Measurements from ENCODE around the gene POLR2J2. TPM values are rescaled to one million over a fixed set of nuclear protein-coding genes. Genes with fewer than 3 reads are reported as not detected.
"Not testable (repeated sequence)": the region's sequence is repeated elsewhere in the genome, so short reads cannot be mapped to it uniquely, and the experiment has no call there.

POLR2J2 gene
- total RNA-seq, 1 donor from 2014 or later: not detected

DNA sequence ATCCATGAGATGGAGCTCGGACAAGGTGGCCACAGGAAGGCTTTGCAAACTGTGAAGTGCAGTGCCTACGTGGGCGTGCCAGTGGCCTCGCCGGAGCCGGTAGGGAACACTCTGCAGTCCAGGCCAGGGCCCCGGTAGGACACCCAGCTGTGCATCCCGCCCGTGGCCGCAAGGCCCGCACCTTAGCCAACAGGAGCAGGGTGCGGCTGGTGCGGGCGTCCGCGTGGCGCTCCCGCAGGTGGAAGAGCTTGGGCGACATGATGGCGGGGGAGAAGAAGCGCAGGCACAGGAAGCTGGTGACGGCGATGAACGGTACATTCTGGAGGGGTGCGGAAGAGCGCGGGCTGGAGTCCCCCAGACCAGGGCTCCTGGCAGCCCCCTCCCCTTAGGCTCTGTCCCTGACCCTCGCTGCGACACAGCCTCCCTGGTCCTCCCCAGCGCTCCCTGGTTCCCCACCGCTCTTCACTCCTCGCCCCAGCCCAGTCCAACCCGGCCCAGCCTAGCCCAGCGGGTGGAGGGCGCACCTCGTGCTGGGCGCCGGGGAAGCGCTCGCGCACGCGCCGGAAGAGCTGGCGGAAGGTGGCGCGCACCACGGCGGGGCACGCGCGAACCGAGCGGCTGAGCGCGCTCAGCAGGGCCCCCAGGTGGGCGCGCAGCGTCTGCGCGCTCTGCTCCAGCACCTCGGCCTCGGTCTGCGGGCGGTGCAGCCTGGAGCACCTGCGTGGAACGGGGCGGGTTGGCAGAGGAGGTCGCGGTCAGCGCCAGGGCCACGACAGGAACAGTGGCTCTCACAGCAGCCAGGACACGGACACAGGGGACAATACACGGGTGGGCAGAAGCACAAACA lies 18.2 kb upstream of the POLR2J2 start:
- H3K27me3 ChIP-seq; H3K4me1 ChIP-seq; H3K9me3 ChIP-seq; intact Hi-C loops (cut with DNase I); H3K36me3 ChIP-seq; DNase-seq (ENCODE audit: low spot score in 2 of 2); H3K27ac ChIP-seq: not testable (repeated sequence)
- H3K4me3 ChIP-seq: peak overlapping the region in 1 of 2 donors; percentile 49

DNA sequence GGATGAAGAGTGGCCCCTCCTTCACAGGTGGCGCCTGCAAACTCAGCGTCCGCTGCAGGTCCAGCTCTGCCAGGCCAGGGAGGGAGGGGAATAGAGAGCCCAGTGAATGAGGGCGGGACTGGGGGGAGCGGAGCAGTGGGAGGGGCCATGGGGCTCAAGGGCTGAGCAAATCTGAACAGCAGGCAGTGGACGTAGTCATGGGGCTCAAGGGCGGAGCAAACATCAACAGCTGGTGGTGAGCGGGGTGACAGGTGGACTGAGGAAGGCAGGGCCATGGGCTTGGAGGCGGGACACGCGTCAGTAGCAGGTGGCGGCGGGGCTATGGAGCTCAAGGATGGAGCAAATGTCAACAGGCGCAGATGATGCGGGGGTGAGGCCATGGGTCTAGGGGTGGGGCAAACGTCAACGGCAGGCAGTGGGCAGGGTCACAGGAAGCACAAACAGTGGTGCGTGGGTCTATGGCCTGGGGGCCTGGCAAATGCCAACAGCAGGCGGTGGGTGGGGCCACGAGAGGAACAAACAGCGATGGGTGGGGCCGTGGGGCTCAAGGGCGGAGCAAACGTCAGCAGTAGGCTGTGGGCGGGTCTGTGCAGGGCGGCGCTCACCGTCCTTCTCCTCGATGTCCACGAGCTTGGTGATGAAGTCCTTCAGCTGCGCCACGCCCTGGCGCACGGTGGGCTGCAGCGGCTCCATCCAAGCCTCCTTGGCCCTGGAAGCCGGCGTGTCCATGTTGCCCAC lies 17.0 kb upstream of the POLR2J2 start:
- DNase-seq (ENCODE audit: low spot score in 2 of 2); H3K27me3 ChIP-seq; H3K4me3 ChIP-seq; H3K9me3 ChIP-seq; H3K36me3 ChIP-seq; intact Hi-C loops (cut with DNase I); H3K27ac ChIP-seq; H3K4me1 ChIP-seq: not testable (repeated sequence)

- H3K4me1 ChIP-seq; H3K27ac ChIP-seq; intact Hi-C loops (cut with DNase I); DNase-seq (ENCODE audit: low spot score in 2 of 2); H3K36me3 ChIP-seq; H3K9me3 ChIP-seq; H3K27me3 ChIP-seq; H3K4me3 ChIP-seq: not testable (repeated sequence)
These were observed 11.1 kb upstream of the POLR2J2 start for GRCh38 chr7:102682560-102682959.

- H3K27me3 ChIP-seq; H3K9me3 ChIP-seq; intact Hi-C loops (cut with DNase I); H3K4me3 ChIP-seq; H3K4me1 ChIP-seq; DNase-seq (ENCODE audit: low spot score in 2 of 2); H3K27ac ChIP-seq; H3K36me3 ChIP-seq: not testable (repeated sequence)
These were observed 9.3 kb upstream of the POLR2J2 start for GRCh38 chr7:102680780-102681179.

DNA sequence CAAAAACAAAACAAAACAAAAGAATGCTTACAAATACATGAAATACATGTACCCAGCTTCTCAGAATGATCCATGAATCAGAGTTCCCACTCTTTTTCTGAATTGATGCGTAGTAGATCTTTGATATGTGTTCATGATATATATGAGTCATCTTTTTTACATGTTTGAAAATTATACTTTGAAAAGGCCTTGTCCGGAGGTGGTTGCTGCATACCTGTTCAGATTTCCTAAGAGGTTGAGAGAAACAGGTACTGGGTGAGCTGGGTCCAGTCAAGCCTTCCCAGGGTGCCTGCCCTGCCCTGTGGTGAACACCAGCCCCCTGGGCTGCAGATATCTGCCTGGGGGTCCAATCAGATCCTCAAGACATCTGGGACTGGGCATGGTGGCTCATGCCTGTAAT lies 4.1 kb upstream of the POLR2J2 start:
- H3K27ac ChIP-seq; H3K36me3 ChIP-seq; H3K9me3 ChIP-seq; H3K4me3 ChIP-seq; DNase-seq (ENCODE audit: low spot score in 2 of 2); H3K27me3 ChIP-seq; H3K4me1 ChIP-seq; intact Hi-C loops (cut with DNase I): not testable (repeated sequence)

GRCh38 chr7:102673447-102674067 lies 2.1 kb upstream of the POLR2J2 start:
- H3K9me3 ChIP-seq; H3K27me3 ChIP-seq; H3K4me3 ChIP-seq; H3K4me1 ChIP-seq; H3K27ac ChIP-seq; H3K36me3 ChIP-seq; DNase-seq (ENCODE audit: low spot score in 2 of 2); intact Hi-C loops (cut with DNase I): not testable (repeated sequence)

- H3K9me3 ChIP-seq; H3K36me3 ChIP-seq; DNase-seq (ENCODE audit: low spot score in 2 of 2); intact Hi-C loops (cut with DNase I); H3K4me3 ChIP-seq; H3K27me3 ChIP-seq; H3K4me1 ChIP-seq: not testable (repeated sequence)
- H3K27ac ChIP-seq: peak overlapping the region in 1 of 2 donors; percentile 48
These were observed 469 bp upstream of the POLR2J2 start for GRCh38 chr7:102671956-102672307.

DNA sequence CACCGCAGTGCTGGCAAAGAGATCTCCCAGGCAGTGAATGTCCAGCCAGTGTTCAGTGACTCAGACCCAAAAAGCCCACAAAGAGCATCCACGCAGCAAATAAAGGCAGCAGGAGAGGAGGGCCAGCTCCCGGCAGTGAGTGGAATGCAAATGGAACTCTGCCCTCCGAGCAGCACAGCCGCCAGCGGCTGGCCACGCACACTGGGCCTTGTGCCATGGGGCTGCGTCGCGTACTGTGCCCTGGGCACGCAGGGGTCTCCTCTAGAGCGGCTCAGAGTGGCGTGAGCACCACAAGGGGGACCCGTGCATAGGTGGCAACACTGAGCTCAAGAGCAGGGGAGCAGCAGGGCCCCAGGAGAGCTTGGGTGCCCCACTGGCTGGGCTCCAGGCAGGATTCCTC lies 3.9 kb downstream of the POLR2J2 start:
- H3K9me3 ChIP-seq; H3K27me3 ChIP-seq; H3K4me3 ChIP-seq; intact Hi-C loops (cut with DNase I); H3K27ac ChIP-seq; DNase-seq (ENCODE audit: low spot score in 2 of 2); H3K4me1 ChIP-seq; H3K36me3 ChIP-seq: not testable (repeated sequence)

DNA sequence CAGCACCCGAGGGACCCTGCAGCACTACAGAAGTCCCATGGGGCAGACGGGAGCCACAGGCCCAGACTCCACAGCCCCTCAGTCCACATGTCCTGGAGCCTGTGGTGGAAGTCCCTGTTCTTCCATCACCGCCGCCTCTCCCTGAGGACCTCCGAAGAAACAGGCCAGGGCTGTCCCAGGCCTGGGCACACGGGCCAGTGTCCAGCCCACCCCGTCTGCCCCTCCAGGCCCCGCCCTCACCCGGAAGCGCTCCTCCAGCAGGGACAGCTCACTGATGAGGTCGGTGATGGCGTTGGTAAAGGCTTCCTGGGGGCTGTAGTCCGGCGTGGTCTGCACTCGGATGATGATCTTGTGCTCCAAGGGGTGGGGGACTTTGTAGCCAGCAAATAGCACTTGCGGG lies 4.6 kb downstream of the POLR2J2 start:
- H3K36me3 ChIP-seq; intact Hi-C loops (cut with DNase I); H3K27me3 ChIP-seq; H3K4me3 ChIP-seq; DNase-seq (ENCODE audit: low spot score in 2 of 2); H3K27ac ChIP-seq; H3K9me3 ChIP-seq; H3K4me1 ChIP-seq: not testable (repeated sequence)

DNA sequence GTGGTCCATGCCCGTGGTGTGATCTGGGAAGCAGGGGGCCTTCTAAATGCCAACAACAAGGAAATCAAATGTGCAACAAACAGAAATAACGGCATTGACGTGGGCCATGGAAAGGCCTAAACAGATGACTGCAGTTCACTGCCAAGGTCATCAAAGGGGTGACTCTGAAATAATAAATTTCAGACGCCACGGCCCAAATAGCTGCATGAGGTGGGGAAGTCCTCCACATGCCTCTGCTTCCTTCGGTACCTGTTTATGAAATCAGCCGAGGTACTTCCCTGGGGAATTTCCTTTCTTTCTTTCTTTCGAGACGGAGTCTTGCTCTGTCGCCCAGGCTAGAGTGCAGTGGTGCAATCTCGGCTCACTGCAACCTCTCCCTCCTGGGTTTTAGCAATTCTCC lies 6.7 kb downstream of the POLR2J2 start:
- H3K4me3 ChIP-seq; intact Hi-C loops (cut with DNase I); H3K9me3 ChIP-seq; H3K4me1 ChIP-seq; H3K27me3 ChIP-seq; DNase-seq (ENCODE audit: low spot score in 2 of 2); H3K27ac ChIP-seq; H3K36me3 ChIP-seq: not testable (repeated sequence)

DNA sequence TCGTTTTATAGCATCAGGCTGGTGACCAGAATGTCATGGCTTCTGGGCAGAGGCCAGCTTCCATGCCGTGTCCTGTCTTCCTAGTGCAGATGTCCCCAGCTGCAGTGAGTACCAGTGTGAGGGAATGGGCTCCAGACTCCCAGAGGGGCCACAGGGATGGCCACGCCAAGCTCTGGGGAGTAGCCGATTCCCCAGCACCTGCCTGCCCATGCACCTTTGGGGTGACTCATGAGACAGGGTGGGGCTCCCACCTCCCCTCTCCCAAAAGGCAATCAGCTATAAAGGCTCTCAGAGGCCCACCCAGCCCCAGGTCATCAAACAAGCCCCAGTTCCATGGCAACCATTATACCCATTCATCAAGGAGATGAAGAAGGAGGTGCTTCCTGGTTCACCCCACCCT lies 21.5 kb downstream of the POLR2J2 start, which contains the start of gene SPDYE2B:
SPDYE2B (plus strand) TSS at position 396 of the 400 bp plus-strand sequence. CDS start 2,030 bp downstream, outside the sequence.
- intact Hi-C loops (cut with DNase I); H3K27me3 ChIP-seq; H3K4me3 ChIP-seq; H3K36me3 ChIP-seq; H3K4me1 ChIP-seq; H3K27ac ChIP-seq; DNase-seq (ENCODE audit: low spot score in 2 of 2); H3K9me3 ChIP-seq: not testable (repeated sequence)

DNA sequence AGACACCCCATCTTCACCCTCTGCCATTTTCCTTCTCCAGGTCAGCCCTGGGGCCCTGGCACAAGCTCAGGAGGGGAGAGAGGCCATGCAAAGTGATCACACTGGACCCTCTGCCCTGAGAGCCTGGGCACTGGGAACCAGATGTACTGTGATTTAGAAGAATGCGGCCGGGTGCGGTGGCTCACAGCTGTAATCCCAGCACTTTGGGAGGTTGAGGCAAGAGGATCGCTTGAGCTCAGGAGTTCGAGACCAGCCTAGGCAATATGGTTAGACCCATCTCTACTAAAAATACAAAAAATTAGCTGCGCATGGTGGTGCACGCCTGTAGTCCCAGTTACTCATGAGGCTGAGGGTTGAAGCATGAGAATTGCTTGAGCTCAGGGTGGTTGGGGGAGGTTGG lies 23.6 kb downstream of the POLR2J2 start:
- H3K27me3 ChIP-seq; H3K4me3 ChIP-seq; DNase-seq (ENCODE audit: low spot score in 2 of 2); H3K9me3 ChIP-seq; H3K27ac ChIP-seq; intact Hi-C loops (cut with DNase I); H3K36me3 ChIP-seq; H3K4me1 ChIP-seq: not testable (repeated sequence)

- H3K4me3 ChIP-seq; H3K27me3 ChIP-seq; DNase-seq (ENCODE audit: low spot score in 2 of 2); intact Hi-C loops (cut with DNase I); H3K27ac ChIP-seq; H3K4me1 ChIP-seq; H3K9me3 ChIP-seq; H3K36me3 ChIP-seq: not testable (repeated sequence)
These were observed 28.1 kb downstream of the POLR2J2 start for GRCh38 chr7:102643404-102643803.

- intact Hi-C loops (cut with DNase I); H3K4me1 ChIP-seq; DNase-seq (ENCODE audit: low spot score in 2 of 2); H3K9me3 ChIP-seq; H3K27ac ChIP-seq; H3K4me3 ChIP-seq; H3K27me3 ChIP-seq; H3K36me3 ChIP-seq: not testable (repeated sequence)
These were observed 28.8 kb downstream of the POLR2J2 start, which contains the start of gene UPK3BL1 for GRCh38 chr7:102642691-102643090. Gene UPK3BL1, minus strand, starts transcription at chr7:102642791. Its CDS starts 50 bp downstream, at chr7:102642741.
